ENCODE data around the gene PHAF1. TPM values are rescaled to one million over a fixed set of nuclear protein-coding genes. Genes with fewer than 3 reads are reported as not detected.

The PHAF1 gene
- total and polyA plus RNA-seq, 10 donors: 5.5 to 44.0 (median 18.4) TPM

- Histone ChIP-seq H3K36me3 (peaks cover 0 to 100% (median 90%) of the 10 kb centered on the region in 6 donors), H3K27ac (no peak overlapping the region), H3K9me3 (no peaks in the 10 kb centered on the region), H3K27me3 (replicated peaks in 1 of 7) (no peaks in the 10 kb centered on the region), H3K4me1 (no peaks in the 10 kb centered on the region), H3K4me3 (no peak overlapping the region)
- no peak for DNase-seq
- TF ChIP-seq CTCF (IDR thresholded peaks at IDR 0.05 in 8 of 11, conservative IDR thresholded peaks at IDR 0.05 in 3 of 11): no peak
- no peak for TF ChIP-seq POLR2A (IDR thresholded peaks at IDR 0.05)
- no peak for TF ChIP-seq POLR2AphosphoS5 (IDR thresholded peaks at IDR 0.05)
- intact Hi-C loops (cut with DNase I; ENCODE audit: low total_unique reads): no loop called here
- 43 to 64% (median 60%) methylated on average over 3 of the region's 3 CpGs for WGBS, 5 donors
Observed at GRCh38 chr16:67137605-67138004, 27.9 kb downstream of the PHAF1 start.

GRCh38 chr16:67141391-67141790 is 31.6 kb downstream of the PHAF1 start:
- H3K4me3 ChIP-seq: no peak overlapping the region
- no peak overlapping the region for H3K27ac ChIP-seq
- 97 to 100% (median 99%) methylated on average over 1 to 13 of the region's 13 CpGs for WGBS, 5 donors
- TF ChIP-seq CTCF (IDR thresholded peaks at IDR 0.05 in 8 of 11, conservative IDR thresholded peaks at IDR 0.05 in 3 of 11): no peak
- peak in 1 of 3 donors; percentile 46 for TF ChIP-seq POLR2AphosphoS5 (IDR thresholded peaks at IDR 0.05)
- no peak for TF ChIP-seq POLR2A (IDR thresholded peaks at IDR 0.05)
- H3K36me3 ChIP-seq: peaks cover 0 to 100% (median 94%) of the 10 kb centered on the region in 6 donors
- no peaks in the 10 kb centered on the region for H3K4me1 ChIP-seq
- peak; percentile 53 for DNase-seq
- no peaks in the 10 kb centered on the region for H3K9me3 ChIP-seq
- H3K27me3 ChIP-seq (replicated peaks in 1 of 7): no peaks in the 10 kb centered on the region
- intact Hi-C loops (cut with DNase I; ENCODE audit: low total_unique reads): no loop called here

GRCh38 chr16:67142342-67142741 is 32.6 kb downstream of the PHAF1 start:
- intact Hi-C loops (cut with DNase I; ENCODE audit: low total_unique reads): no loop called here
- no peaks in the 10 kb centered on the region for H3K4me1 ChIP-seq
- DNase-seq: peak; percentile 49
- TF ChIP-seq CTCF (IDR thresholded peaks at IDR 0.05 in 8 of 11, conservative IDR thresholded peaks at IDR 0.05 in 3 of 11) (no peak), POLR2A (IDR thresholded peaks at IDR 0.05) (no peak), POLR2AphosphoS5 (IDR thresholded peaks at IDR 0.05) (peak in 1 of 3 donors; percentile 54)
- no peaks in the 10 kb centered on the region for H3K27me3 ChIP-seq (replicated peaks in 1 of 7)
- 92 to 96% (median 94%) methylated on average over 6 to 9 of the region's 9 CpGs for WGBS, 5 donors
- H3K36me3 ChIP-seq: peaks cover 0 to 100% (median 94%) of the 10 kb centered on the region in 6 donors
- no peaks in the 10 kb centered on the region for H3K9me3 ChIP-seq
- no peak overlapping the region for H3K4me3 ChIP-seq
- no peak overlapping the region for H3K27ac ChIP-seq

- H3K4me3 ChIP-seq: no peak overlapping the region
- peak; percentile 33 for DNase-seq
- H3K9me3 ChIP-seq: no peaks in the 10 kb centered on the region
- peaks cover 0 to 10% (median 6%) of the 10 kb centered on the region in 6 donors for H3K4me1 ChIP-seq
- peak overlapping the region in 2 of 8 donors; percentile 23 to 24 for H3K27ac ChIP-seq
- peaks cover 0 to 98% (median 88%) of the 10 kb centered on the region in 6 donors for H3K36me3 ChIP-seq
- peaks cover 0 to 14% (median 7%) of the 10 kb centered on the region in 7 donors for H3K27me3 ChIP-seq (replicated peaks in 1 of 7)
- intact Hi-C loops (cut with DNase I; ENCODE audit: low total_unique reads): no loop called here
- no peak for TF ChIP-seq CTCF (IDR thresholded peaks at IDR 0.05 in 8 of 11, conservative IDR thresholded peaks at IDR 0.05 in 3 of 11)
- no peak for TF ChIP-seq POLR2A (IDR thresholded peaks at IDR 0.05)
- WGBS, 5 donors: 86 to 97% (median 95%) methylated on average over 2 of the region's 2 CpGs
Observed at GRCh38 chr16:67144943-67145342, 35.2 kb downstream of the PHAF1 start.
